Left forelimb (tissue), 1 donor: Measurements from ENCODE around the gene KCNQ2.

Source experiments
- DNase-seq: peaks from one replicate; pipeline ENCODE4 v3.0.0-alpha.2; 2018; ENCODE audit warnings: low spot score

The KCNQ2 gene

DNA sequence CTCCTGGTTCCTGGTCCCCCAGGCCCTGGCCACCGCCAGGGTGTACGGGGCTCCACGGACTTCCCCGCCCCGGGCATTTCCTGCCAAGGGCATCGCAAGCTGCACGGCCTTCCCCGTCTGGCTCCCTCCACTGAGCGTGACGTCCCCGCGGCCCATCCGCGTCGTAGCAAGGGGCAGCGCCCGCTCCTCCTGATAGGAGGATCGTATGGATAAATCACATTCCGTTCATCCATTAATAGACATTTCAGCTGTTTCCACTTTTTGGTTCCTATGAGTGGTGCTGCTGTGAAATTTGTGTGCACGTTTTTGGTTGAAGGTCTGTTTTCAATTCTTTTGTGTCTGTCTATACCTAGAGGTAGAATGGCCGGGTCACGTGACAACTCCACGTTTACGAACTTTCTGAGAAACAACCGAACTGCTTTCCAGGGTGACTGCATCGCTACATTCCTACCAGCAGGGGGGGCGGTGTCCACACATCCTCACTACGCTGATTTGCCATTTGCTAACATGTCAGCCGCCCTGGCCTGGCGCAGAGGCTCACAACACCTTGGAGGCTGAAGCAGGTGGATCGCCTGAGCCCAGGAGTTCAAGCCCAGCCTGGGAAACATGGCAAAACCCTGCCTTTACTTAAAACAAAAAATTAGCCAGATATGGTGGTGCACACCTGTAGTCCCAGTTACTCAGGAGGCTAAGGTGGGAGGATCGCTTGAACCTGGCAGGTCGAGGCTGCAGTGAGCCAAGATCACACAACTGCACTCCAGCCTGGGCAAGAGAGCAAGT lies 37.7 kb downstream of the KCNQ2 start:
- peak; percentile 87 for DNase-seq

DNA sequence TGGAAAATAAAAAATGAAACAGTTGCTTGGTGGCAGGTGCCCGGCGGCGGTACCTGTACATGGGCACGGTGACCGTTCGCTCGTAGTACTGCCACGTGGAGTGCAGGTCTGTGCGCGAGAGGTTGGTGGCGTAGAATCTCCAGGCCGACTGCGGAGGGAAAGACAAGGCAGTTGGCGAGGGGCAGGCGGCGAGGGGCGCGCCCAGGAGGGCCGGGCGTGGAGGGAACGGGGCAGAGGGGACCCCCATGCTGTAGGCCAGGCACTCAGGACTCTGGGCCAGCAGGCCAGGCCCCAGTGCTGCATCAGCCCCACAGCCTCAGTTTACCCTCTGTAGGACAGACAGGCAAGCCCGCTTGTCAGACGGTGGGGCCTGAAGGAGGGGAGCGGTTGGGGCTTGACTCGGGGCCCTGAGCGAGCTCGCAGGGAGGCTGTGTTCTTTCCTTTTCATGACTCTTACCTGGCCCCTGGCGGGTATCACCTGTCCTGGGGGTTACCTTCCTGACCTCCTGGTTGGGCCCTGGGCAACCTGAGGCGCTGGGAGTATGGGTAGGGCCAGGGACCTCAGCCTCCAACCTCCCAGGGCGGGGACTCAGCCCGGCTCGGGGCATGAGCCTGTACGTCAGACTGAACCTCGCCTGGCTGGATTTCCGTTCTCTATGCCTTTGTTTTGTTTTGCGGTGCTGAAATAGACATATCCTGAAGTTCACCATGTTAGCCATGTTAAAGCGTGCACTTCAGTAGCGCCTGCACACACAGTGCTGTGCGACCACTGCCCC lies 38.5 kb downstream of the KCNQ2 start:
- no peak for DNase-seq

DNA sequence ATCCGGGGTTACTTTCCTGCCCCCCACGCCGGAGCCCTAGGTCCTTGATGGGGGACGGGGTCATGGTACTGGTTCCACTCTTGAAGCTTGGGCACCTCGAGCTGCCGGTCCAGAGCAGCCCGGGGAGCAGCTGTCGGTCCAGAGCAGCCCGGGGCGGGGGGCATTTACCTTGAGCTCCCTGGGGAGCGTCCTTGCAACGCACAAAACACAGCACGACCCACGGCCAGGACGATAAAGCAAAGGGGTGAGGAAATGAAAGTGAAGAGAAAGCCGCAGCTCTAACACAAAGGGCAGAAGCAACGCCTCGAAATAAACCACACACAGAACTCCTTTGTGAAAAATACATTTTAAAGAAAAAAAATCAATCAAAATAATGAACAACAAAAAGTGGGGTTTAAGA lies 39.1 kb downstream of the KCNQ2 start:
- DNase-seq: no peak

DNA sequence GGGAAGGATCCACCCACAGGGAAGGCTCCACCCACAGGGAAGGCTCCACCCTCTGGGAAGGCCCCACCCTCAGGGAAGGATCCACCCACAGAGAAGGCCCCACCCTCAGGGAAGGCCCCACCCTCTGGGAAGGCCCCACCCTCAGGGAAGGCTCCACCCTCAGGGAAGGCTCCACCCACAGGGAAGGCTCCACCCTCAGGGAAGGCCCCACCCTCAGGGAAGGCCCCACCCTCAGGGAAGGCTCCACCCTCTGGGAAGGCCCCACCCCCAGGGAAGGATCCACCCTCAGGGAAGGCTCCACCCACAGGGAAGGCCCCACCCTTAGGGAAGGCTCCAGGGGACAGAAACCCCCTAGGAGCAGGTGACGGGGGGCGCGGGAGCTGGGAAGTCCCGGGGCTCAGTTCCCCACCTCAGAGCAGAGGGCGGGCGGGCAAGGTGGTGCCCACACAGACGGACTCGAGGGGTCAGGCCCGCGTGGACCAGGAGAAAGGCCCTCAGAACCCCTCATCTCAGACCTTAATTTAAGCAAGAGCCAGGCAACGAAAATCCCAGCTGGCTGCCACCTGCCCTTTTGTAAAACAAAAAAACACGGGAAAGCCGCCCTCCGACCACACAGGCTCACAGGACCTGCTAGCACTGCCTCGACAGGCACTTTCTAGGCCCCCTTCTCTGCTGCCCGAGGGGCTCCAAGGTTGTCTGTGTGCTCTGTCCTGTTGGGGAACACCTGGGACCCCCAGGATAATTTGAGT lies 39.7 kb downstream of the KCNQ2 start:
- no peak for DNase-seq

DNA sequence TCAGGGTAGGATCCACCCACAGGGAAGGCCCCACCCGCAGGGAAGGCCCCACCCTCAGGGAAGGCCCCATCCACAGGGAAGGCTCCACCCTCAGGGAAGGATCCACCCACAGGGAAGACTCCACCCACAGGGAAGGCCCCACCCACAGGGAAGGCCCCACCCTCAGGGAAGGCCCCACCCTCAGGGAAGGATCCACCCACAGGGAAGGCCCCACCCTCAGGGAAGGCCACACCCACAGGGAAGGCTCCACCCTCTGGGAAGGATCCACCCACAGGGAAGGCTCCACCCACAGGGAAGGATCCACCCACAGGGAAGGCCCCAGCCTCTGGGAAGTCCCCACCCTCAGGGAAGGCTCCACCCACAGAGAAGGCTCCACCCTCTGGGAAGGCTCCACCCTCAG lies 40.5 kb downstream of the KCNQ2 start:
- no peak for DNase-seq

DNA sequence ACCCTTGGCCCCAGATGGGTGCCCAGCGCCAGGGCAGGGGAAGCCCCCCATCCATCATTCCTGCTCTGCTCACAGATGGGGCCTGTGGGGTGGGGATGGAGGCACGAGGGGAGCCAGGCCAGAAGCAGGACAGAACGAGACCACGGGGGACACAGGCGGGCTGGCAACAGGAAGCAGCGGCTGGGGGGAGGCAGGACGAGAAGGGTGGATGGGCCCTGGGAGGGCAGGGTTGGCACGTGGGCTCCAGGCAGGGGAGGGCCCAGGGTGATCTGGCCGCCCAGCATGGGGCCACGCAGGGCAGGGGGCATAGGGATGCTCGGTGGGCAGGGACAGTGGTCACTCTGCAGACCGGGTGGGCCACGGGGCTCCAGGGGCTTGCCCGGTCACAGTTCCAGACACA lies 41.6 kb downstream of the KCNQ2 start:
- no peak for DNase-seq

DNA sequence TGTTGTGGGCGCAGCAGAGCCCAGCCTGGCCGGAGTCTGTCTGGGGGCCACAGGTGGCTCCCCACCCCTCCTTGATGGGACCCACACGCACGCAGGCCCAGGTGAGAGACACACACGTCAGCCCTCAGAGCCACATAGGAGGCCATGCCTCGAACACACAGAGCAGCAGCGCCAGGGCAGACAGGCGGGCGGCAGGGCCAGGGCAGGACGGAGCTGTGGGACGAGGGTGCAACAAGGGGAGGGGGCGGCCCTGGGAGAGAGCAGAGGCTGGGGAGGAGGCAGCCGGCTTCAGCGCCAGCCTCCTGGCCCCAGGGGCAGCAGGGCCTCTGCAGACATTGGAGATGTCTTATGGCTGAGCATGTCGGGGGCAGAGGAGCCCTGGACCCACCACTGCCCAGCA lies 42.5 kb downstream of the KCNQ2 start:
- DNase-seq: no peak

DNA sequence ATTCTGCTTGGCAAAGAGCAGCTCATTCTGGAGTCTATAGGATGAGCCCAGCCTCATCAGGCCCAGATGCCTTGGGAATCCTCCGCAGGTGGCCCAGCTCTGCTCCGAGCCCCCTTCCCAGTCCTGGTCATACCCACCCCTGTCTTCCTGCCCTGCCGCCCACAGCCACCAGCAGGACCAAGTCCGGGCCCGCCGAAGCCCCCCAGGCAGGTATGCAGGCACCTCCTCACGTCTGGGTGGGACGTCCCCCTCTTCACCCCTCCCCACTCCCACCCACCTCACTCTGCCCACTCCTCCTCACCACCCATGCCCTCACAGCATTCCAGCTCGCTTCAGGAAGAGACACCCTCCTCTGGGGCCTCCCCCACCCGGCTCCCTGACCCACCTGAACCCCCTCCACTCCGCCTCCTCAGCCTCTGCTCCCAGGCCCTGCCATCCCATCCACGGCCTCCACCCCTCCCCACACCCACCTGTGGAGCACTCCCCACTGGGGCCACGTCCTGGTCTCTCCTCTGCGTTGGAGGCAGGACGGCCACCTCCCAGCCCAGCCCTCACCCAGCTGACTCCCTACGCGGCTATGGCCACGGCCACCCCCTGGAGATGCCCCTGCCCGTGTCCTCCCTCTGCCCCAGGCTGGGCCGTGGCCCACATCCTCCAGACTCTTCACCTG lies 43.4 kb downstream of the KCNQ2 start:
- no peak for DNase-seq

DNA sequence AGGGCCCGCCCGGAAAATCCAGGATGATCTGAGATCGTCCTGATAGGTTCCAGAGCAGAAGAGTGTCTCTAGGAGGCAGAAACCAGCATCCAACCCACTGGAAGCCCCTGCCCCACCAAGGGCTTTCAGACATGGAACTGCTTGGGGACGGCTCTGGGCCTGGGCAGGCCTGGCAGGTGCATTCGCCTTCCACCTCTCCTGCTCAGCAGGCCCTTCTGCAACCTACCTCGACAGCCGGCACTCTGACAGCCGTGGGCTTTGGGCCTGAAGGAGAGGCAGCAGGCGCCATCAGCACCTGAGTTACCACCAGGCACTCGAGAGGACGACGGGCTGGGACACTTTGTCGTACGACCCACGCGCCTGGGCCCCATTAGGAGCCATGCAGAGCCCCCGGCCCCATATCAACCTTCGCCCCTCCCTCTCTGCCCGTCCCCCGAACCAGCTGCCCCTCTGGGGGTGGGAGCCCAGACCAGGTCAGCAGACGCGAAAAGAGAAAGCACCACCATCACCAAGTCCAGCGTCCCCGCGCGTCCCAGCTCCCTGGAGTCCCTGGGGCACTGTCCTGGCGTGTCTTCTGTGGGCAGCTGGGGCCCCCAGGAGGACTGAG lies 44.6 kb downstream of the KCNQ2 start:
- no peak for DNase-seq

DNA sequence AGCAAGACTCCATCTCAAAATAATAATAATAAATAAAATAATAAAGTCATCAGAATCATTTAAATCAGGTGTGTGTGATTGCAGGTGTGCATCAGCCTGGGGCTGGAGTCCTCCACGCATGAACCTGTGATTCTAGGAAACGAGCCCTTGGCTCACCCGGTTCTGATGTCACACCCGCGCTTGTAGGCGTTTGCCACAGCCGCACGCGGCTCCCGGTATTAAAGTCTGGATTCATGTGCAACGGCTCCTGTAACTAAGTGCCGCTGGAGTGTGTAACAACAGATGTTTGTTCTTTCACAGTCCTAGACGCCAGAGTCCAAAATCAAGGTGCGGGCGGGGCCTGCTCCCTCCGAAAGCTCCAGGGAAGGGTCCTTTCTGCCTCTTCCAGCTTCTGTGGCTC lies 45.2 kb downstream of the KCNQ2 start:
- DNase-seq: no peak

DNA sequence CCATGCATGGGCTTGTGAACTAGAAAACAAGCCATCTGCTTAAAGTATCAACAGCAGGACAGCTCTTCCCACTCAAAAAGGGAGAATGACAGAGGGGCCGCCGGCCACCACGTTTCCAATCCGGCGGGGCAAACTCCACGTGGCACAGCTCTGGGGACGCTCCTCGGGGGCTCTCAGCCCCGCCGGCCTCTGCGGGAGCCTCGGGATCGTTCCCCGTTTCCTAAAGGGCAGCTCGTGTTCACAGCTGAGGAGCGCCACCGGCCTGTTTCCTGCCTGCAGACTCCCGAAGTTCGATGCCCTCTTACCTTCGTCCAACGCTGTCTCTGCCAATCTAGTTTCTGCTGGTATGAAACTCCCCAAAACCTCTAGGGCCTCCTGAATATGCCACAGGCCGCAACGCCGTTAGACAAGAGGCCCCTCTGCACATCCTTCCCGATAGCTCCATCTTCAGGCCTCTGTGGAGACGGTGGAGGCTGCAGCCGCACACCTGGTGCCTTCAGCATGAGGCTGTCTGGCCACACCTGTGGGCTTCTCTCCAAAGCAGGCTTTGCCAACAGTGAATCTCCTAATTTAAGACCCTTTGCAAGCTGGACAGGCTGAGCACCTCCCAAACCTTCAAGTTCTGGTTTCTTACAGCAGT lies 46.5 kb downstream of the KCNQ2 start:
- DNase-seq: no peak

DNA sequence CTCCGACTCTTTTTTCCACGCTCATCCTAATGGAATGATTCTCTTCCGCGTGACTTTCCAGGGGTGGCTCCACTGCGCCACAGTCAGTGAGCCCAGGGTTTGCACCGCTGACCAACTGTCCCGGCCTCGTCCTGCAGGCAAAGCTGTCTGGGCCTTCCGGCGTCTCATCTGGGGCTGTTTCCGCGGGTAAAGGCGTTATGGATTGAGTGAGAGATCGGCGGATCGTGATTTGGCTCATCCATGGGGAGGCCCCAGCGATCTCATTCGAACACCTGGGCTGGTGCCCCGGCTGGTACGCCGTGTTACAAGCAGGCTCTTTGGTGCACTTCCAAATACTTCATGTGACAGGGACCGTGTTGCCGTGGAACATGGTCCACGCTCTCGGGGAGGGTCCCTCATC lies 47.8 kb downstream of the KCNQ2 start:
- no peak for DNase-seq

DNA sequence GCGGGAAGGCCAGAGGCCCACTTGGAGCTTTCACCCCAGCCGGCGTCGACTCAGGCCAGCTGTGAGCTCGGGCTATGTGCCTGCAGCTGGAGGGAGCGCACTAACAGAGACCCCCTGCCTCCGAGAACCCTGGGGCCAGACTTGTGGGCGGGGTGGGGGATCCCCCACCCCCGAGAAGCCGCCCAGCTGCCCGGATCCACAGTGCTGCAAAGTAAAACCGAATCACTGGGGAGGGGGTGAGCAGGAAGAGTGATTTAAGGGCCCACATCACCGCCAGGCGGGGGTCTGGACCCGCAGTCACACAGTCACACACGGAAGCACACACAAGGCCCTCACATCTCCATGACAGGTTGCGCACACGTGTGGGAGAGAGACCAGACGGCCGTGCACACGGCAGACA lies 48.7 kb downstream of the KCNQ2 start:
- no peak for DNase-seq

DNA sequence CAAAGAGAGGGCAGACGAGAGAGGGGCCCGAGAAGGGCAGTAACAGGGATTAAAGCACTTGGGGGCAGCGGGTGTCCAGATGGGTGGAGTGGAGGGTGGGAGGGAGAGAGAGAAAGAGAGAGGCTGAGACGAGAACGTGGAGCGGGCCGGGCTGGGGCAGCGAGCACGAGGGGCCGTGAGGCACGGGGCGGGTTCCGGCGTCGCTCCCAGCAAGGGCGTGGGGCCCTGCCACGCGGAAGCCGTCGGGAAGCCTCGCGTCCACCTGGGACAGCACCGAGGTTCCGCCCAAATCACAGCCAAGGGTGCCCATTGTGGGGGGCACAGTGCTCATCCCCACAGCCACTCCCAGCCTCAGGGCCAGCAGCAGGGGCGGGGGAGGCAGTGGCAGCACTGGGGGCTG lies 49.8 kb downstream of the KCNQ2 start:
- DNase-seq: no peak

DNA sequence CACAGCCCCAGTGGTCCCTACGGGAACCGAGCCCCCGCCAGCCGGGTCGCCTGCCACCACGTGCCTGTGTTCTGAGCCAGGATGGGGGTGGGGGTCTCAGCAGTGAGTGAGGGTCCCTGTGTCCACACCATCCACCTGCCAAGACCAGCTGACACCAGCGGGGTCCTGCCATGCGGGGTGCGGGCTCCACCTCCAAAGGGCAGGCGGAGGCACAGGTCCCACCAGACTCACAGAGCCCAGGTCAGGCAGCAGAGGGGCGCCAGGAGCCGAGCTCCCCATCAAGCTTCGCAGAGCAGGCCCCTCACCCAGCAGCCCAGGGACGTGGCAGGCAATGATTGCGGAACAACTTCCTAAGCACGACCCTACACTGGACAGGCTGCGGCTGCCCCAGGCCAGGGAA lies 50.5 kb downstream of the KCNQ2 start:
- DNase-seq: no peak

DNA sequence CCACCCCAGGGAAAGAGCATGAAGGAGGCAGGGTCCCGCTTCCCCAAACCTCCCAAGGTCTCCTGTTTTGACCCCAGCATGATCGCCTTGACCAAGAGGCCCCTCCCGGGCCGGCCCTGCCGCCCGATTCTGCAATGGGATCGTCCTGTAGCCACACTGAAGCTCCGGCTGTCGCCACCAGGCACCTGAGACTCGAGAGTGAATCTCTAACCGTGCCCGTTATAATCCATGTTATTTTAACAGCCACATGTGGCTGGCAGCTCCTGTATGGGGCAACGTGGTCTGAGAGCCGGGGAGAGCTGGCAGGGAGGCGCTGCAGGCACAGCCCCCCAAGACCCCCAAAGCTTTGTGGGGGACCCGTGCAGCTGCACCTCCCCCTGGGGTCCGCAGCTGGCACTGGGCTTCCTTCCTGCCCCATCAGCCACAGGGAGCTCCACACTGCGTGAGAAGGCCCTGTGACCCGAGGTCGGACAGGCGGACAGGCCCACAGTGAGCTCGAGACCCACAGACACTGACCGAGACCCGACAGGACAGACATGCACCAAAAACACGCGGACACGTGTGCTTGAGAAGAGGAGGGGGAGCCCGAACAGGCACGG lies 51.3 kb downstream of the KCNQ2 start:
- DNase-seq: no peak

DNA sequence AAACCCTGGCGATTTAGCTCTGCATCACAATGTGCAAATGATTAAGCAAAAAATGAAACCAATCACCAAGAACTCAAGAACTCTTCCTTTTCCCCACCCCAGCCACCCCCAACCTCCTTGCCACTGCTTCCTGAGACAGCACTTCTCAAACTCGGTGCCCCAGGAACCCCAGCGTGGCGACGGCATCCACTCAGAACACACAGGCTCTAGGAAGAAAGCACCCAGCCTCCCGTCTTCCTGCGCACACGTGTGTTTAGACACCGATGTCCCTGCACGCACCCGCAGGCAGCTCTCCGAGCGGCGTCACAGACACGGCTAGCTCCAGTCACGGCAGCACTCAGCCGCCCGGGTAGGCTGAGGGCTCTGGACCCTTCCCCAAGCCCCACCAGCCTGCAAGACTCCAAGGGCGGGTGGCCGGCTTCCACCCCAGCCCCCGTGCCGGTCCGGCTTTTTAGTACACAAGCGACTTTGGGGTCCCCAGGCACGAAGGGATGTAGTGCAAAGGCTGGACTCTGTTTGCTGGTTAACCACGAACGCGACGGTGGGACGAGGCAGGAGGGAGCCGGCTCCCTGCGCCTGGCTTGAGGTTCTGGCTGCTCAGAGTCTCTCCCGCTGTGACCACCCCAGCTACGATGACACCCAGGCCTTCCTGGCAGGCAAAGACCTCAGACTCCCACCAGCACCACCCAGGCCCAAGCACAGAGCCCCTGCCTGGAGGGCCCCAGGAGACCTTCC lies 51.9 kb downstream of the KCNQ2 start:
- DNase-seq: no peak

DNA sequence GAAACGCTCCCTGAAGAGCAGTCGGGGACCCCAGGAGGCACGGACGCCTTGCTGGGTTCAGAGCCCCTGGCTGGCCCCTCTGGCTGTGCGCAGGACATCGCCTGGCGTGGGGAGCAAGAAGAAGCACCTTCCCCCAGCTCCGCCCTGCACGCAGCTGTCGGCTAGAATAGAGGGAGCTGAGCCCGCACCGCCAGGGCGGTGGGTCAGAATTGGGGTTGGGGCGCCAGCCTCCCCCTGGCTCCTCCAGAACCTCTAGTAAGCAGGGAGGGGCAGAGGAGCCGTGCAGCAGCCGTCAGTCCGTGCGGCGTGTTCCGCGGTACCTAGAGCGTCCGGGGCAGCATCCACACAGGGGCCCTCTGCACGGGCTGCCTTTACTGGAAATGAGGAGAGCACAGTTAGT lies 53.2 kb downstream of the KCNQ2 start:
- no peak for DNase-seq

DNA sequence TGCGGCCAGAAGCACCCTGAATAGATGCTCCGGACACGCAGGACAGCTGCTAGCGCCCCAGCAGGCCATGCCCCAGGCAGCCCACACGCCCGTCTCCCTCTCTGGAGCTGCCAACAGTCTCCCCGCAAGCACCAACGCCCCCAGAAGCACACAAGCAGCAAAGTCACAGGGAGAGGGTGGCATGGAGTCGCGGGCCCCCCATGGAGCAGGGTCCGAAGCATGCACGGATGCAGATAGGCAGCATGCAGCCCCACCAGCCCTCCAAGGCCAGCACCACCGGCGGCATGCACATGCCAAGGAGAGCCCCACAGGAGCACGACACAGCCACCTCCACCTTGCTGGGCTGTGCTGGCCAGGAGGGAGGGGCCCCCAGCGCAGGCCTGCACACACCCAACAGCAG lies 53.8 kb downstream of the KCNQ2 start:
- DNase-seq: no peak

DNA sequence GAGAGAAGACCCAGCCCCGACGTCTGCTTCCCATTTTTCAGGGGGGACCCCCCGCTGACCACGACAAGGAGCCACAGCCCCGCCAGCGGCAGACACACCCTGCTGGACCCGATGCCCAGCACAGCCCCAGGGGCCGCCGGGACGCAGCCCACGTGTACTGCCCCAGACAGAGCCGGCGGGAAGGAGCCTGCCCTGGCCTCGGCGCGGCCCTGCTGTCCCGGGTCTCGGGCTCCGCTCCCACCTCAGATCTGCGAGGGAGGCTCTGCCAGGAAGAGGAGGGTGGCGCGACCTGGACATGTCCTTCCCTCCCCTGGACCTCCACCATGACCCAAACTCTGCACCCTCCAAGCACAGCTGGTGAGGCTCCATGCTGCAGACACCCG lies 54.7 kb downstream of the KCNQ2 start:
- no peak for DNase-seq
